ENCODE results near the gene CHST8.

DNA sequence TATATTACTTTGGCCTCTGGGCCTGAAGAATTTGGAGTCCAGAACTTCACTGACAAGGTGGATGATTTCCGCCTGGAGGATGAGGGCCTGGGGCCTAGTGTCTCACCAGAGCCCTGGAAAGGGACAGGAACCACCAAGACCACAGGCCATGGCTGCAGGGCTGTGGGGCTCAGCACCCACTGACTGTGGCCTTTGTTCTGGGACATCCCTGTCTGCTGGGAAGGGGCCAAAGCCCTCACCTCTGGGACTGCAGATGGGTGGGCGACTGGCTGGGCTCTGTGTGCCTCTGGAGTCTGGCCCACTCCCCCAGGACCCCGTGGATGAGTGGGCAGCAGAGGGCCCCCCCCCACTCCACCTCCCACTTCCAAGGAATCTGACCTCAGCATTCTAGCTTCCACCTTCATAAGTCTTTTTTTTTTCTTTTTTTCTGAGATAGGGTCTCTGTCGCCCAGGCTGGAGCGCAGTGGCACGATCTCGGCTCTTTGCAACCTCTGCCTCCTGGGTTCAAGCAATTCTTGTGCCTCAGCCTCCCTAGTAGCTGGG, 20.3 kb downstream of the CHST8 start:
- TF ChIP-seq, protein P1, sequence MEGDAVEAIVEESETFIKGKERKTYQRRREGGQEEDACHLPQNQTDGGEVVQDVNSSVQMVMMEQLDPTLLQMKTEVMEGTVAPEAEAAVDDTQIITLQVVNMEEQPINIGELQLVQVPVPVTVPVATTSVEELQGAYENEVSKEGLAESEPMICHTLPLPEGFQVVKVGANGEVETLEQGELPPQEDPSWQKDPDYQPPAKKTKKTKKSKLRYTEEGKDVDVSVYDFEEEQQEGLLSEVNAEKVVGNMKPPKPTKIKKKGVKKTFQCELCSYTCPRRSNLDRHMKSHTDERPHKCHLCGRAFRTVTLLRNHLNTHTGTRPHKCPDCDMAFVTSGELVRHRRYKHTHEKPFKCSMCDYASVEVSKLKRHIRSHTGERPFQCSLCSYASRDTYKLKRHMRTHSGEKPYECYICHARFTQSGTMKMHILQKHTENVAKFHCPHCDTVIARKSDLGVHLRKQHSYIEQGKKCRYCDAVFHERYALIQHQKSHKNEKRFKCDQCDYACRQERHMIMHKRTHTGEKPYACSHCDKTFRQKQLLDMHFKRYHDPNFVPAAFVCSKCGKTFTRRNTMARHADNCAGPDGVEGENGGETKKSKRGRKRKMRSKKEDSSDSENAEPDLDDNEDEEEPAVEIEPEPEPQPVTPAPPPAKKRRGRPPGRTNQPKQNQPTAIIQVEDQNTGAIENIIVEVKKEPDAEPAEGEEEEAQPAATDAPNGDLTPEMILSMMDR (IDR thresholded peaks at IDR 0.05; ENCODE audit: low read length), result no peak
- TF ChIP-seq EZH2phosphoT487 (IDR thresholded peaks at IDR 0.05; ENCODE audit: low read length) (no peak), EZH2 (optimal IDR thresholded peaks at IDR 0.05; ENCODE audit: low read depth, low read length) (no peak)
